Activated T-helper 1 cell treated with anti-CD3 and anti-CD28 coated beads, Interleukin-12 subunit alpha, Interleukin-12 subunit beta, Interleukin-2, Interleukin-4 antibody, amounts not matched to agents 30 ng/mL and 10 ng/mL and 1 ng/mL, durations not matched to agents 14 hours and 24 hours and 36 hours (primary cell): ENCODE data around the gene KPTN. TPM values are rescaled to one million over a fixed set of nuclear protein-coding genes. Genes with fewer than 3 reads are reported as not detected.

Experiments
- DNase-seq: peaks from one replicate; pipeline ENCODE4 v3.0.0; 2021; ENCODE audit warnings: low spot score
- H3K27ac Mint-ChIP-seq: one replicate; pipeline ENCODE4 v1.8.0; 2021; ENCODE audit warnings: mild to moderate bottlenecking, mixed read lengths
- H3K27me3 Mint-ChIP-seq: one replicate; pipeline ENCODE4 v1.8.0; 2022; ENCODE audit warnings: mild to moderate bottlenecking, moderate library complexity, mixed read lengths; ENCODE audit not compliant: insufficient read depth
- H3K36me3 Mint-ChIP-seq: one replicate; pipeline ENCODE4 v1.8.0; 2021; ENCODE audit warnings: low read depth, mixed read lengths
- H3K4me1 Mint-ChIP-seq: one replicate; pipeline ENCODE4 v1.8.0; 2021; ENCODE audit warnings: low read depth, mixed read lengths
- H3K4me3 Mint-ChIP-seq: one replicate; pipeline ENCODE4 v1.8.0; 2021; ENCODE audit warnings: mild to moderate bottlenecking, moderate library complexity, mixed read lengths
- H3K9me3 Mint-ChIP-seq: one replicate; pipeline ENCODE4 v1.8.0; 2021; ENCODE audit warnings: mixed read lengths
- intact Hi-C: fragments of 100-400 bp; cut with micrococcal nuclease; formaldehyde crosslinking; loops from one replicate; pipeline ENCODE4 v1.15.1; 2024
- total RNA-seq: library from RNA; stranded (reverse); gene quantifications from 2 replicates; pipeline ENCODE4 v1.2.3, GENCODE V29; 2022

KPTN gene
- total RNA-seq, 1 donor from 2014 or later = 10.8 TPM

DNA sequence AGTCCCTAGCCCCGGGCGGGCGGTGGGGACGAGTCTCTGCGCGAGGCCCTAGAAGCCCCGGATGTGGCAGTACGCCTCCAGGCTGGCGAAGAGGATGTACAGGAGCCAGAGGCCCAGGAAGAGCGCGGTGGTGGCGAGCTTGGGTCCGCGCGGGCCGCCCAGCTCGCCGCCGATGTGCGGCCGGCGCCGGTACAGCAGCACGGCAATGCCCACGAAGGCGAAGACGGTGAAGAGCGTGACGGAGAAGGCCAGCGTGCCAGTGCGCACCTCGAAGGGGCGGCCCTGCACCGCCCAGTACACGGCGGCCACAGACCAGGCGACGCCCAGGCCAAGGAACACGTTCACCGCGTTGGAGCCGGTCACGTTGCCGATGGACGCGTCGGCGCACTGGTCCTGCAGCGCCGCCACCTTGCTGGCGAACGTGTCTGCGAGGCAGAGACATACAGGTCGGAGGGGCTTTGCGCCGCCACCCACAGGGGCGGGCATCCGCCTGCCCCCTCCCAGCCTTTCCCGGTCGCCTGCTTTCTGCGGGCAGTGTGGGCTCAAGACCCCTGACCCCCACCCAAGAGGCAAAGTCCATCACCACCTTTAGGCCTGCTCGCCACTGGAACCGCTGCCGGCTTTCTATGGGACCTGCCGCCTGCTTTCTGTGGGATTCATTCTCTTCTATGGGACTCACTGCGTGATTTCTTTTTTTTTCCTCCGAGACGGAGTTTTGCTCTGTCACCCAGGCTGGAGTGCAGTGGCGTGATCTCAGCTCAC lies 53.8 kb downstream of the KPTN start:
- Mint-ChIP-seq H3K4me1 (peaks cover 25% of the 10 kb centered on the region), H3K4me3 (peak overlapping the region; percentile 39), H3K9me3 (no peaks in the 10 kb centered on the region), H3K27ac (peak overlapping the region; percentile 71), H3K36me3 (peaks cover 1% of the 10 kb centered on the region), H3K27me3 (peaks cover 20% of the 10 kb centered on the region)
- intact Hi-C loops = no loop called here
- peak; percentile 17 for DNase-seq

DNA sequence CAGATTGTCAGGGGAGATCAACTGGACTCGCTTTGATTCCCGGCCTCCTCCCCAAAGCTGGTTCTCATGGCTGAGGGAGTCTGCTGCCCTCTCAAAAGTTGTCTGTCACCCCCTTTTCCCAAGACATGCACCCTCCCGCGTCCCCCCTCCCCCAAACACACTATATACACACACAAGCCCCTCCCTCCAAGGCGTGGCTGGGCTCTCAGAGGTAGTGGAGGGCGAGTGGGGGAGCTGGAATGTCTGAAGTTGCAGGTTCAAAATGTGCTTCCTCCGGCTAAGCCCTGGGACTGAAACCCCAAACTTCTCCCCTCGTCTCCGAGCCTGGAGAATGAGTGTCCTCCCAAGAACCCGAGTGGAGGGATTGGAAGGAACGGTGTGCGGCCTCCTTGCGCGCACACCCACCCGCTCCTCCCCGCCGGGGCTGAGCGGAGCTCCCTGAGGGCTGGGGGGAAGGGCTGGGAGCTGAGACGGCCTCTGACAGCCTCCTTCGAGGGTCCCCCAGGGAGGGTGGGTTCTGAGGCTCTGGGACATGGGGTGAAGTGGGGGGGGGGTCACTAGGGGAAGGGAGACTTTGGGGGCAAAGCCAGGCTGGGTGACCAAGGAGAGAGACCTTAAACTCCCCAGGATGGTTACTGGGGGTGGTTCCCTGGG lies 54.8 kb downstream of the KPTN start:
- Mint-ChIP-seq H3K27ac (no peak overlapping the region), H3K4me1 (peaks cover 22% of the 10 kb centered on the region), H3K27me3 (peaks cover 23% of the 10 kb centered on the region), H3K9me3 (no peaks in the 10 kb centered on the region), H3K36me3 (peaks cover 1% of the 10 kb centered on the region), H3K4me3 (peak overlapping the region; percentile 39)
- DNase-seq = no peak
- intact Hi-C loops = loop anchor here (2.0 kb wide), 1 partner anchor 314 kb away; no protein-coding TSS in a partner anchor

DNA sequence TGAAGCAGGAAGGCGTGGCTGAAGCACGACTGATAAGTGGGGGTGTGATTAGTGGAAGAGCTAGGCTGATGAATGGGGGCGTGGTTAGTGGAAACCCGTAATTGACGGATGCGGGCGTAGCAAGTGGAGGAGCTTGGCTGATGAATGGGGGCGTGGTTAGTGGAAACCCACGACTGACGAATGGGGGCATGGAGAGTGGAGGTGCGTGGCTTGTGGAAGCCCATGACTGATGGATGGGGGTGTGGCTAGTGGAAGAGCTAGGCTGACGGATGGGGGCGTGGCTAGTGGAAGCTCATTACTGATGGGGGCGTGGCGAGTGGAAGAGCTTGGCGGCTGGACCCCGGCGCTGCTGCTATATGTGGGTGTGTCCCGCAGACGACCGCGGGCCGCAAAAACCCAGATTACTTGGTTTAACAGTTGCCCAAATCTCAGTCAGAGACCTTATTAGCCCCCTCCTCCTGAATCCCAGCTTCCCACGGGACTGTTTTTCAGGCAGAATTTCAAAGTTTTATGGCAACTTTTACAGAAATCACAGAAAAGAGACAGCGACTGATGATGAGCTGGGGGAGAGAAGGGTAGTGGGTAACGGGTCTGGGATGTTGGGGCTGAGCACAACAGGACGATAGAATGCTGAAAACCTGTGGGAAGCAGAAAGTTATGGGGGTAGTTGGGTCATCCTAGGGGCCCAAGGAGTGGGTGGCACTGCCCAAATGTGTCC lies 55.7 kb downstream of the KPTN start:
- Mint-ChIP-seq H3K27ac (no peak overlapping the region), H3K9me3 (no peaks in the 10 kb centered on the region), H3K4me1 (peaks cover 22% of the 10 kb centered on the region), H3K4me3 (no peak overlapping the region), H3K27me3 (peaks cover 30% of the 10 kb centered on the region), H3K36me3 (peaks cover 1% of the 10 kb centered on the region)
- DNase-seq = peak; percentile 78
- intact Hi-C loops = loop anchor here (1.0 to 2.0 kb wide), 5 partner anchors 8 to 314 kb away; partner anchors contain the start of genes DHX34 and INAFM1

DNA sequence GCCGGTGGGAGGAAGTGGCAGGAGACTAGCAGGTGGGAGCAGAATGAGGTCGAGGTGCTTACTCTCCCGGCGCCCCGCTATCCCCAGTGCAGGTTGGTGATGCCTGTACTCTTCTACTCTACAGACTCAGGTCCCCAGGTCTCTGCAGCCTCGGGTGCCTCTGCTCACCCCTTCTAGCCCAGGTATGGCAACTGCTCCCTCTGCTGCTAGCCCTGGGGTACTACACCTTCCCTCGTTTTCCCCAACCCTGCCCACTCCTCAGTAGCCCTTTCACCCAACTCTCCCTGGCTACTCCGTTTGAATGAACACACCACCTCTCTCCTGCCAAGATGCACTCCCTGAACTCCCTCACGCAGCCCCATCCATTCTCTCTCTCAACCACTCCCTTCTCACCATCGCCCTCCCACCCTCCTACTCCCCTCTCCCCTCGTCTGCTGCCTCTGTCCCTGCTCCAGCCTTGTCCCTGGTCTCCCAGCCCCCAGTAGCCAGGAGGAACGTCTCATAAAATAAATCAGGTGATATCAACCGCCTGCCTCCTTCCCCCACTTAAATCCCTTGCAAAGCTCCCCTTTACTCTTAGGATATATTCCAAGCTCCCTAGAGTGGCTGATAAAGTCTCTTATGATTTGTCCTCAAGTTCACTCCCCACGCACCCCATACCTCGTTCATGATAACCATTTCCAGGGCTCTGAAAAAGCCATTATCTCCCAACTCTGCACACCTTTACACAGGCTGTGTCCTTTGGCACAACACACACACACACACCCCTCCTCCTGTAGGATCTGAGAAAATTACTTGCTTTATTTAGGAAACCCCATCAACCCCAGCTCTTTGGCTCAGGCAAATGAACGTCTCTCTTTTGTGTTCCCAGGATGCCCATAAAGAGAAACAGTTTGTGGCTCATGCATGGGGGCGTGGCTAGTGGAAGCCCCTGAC lies 56.5 kb downstream of the KPTN start:
- H3K4me3 Mint-ChIP-seq = no peak overlapping the region
- intact Hi-C loops = loop anchor here (1.0 to 2.0 kb wide), 6 partner anchors 7 to 315 kb away; partner anchors contain the start of genes DHX34 and INAFM1
- peaks cover 16% of the 10 kb centered on the region for H3K4me1 Mint-ChIP-seq

More for the DNA sequence above, 56.5 kb downstream of the KPTN start:
- Mint-ChIP-seq H3K36me3 (peaks cover 6% of the 10 kb centered on the region), H3K9me3 (no peaks in the 10 kb centered on the region), H3K27me3 (peaks cover 39% of the 10 kb centered on the region), H3K27ac (no peak overlapping the region)
- peak; percentile 55 for DNase-seq

Other genes starting within 250 kb of the KPTN start
- gene CCDC9, start 227.7 kb downstream of the KPTN start, total RNA-seq = 36.6 and 39.2 TPM in 2 replicates
- gene INAFM1, start 209.3 kb downstream of the KPTN start, total RNA-seq = 9.3 and 10.2 TPM in 2 replicates
- gene C5AR1, start 174.4 kb downstream of the KPTN start, total RNA-seq = 1.4 and 1.5 TPM in 2 replicates
- not detected in 2 replicates for gene C5AR2, start 152.0 kb downstream of the KPTN start, total RNA-seq
- 31.1 and 33.9 TPM in 2 replicates for gene DHX34, start 134.9 kb downstream of the KPTN start, total RNA-seq
- gene MEIS3, start 64.7 kb downstream of the KPTN start, total RNA-seq = not detected in 2 replicates
- 0.05 TPM in 1 of 2 replicates, not detected in the other for gene SLC8A2, start 12.3 kb downstream of the KPTN start, total RNA-seq
- 66.4 and 68.7 TPM in 2 replicates for gene NAPA, start 30.8 kb upstream of the KPTN start, total RNA-seq
- gene ZNF541, start 88.9 kb upstream of the KPTN start, total RNA-seq = 0.05 and 0.39 TPM in 2 replicates
- 13.0 and 13.5 TPM in 2 replicates for gene BICRA, start 124.9 kb upstream of the KPTN start, total RNA-seq
- gene EHD2, start 229.2 kb upstream of the KPTN start, total RNA-seq = 0.29 and 0.54 TPM in 2 replicates